ENCODE measurements around the gene CCDC12.

The CCDC12 gene

DNA sequence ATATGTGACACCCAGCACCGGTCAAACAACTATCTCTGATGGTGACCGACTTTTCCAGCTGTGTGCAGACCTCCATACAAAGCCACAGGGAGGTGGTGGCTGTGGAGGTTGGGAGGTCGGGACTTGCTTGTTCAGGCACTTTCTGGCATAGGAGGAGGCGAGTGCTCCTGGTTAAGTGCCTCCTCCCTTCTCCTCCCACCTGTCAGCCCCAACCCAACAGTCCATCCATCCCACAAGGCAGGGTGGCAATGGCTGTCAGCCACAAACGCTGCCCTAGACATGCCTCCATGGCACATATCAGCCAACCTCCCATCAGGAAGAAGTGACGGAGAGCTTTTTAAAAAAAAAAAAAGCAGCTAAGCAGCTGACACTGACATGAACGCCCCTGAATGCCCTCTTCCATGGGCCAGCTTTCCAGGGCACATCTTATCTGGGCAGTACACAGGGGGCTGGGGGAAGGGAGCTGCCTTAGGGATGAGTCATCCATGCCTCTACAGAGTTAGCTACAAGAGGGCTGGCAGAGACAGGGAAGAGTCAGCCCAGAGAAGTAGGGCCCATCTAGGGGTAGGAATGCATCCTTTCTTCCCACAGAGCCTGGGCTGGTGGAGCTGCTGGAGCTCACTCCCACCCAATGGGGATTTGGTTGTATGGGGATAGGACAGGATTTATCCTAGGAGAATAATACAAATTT is 41.2 kb downstream of the CCDC12 start:
- H3K36me3 ChIP-seq = peaks cover 6 to 38% (median 24%) of the 10 kb centered on the region in 3 donors
- peak; percentile 75 to 86 for TF ChIP-seq CTCF (IDR thresholded peaks at IDR 0.05)
- DNase-seq = peak; percentile 94 to 97
- H3K4me1 ChIP-seq = peaks cover 6 to 71% (median 67%) of the 10 kb centered on the region in 4 donors
- H3K27me3 ChIP-seq = no peaks in the 10 kb centered on the region
- no peaks in the 10 kb centered on the region for H3K9me3 ChIP-seq
- intact Hi-C loops (cut with DNase I; ENCODE audit: low total_unique reads) = no loop called here
- H3K4me3 ChIP-seq = no peak overlapping the region
- H3K27ac ChIP-seq = peak overlapping the region; percentile 80 to 85

DNA sequence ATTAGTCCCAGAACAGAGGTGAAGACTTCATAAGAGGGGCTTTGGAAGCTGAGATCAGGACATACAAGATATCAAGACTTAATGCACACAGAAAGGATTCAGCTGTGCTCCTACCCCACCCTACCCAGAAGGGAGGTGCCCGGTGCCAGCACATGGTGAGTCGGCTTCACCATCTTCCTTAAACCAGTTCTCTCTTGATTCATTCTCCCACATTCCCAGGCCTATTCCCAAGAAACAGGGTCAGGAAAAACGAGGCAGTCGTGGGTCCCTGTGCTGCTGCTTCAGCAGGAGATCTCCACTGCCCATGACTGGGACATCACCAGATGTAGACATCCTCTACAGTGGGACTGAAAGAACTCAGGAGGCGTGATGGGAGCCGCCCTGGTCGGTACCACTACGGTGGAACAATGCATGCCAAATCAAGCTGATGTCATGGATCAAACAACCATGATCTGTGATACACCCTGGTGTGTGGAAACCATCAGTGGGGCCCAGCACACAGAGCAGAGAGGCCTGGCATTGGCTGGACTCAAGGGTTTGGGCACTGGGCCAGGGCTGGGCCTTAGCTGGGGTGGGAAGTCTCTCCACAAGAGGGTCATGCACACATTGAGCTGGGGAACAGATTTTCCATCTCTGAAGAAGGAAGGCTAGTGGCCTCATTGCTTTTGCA is 41.9 kb downstream of the CCDC12 start:
- peaks cover 6 to 78% (median 73%) of the 10 kb centered on the region in 4 donors for H3K4me1 ChIP-seq
- no peak for TF ChIP-seq CTCF (IDR thresholded peaks at IDR 0.05)
- H3K27ac ChIP-seq = peak overlapping the region; percentile 80 to 85
- DNase-seq = peak in 1 of 2 donors; percentile 74
- peaks cover 6 to 31% (median 18%) of the 10 kb centered on the region in 3 donors for H3K36me3 ChIP-seq
- no peaks in the 10 kb centered on the region for H3K9me3 ChIP-seq
- H3K27me3 ChIP-seq = no peaks in the 10 kb centered on the region
- intact Hi-C loops (cut with DNase I; ENCODE audit: low total_unique reads) = no loop called here
- no peak overlapping the region for H3K4me3 ChIP-seq

DNA sequence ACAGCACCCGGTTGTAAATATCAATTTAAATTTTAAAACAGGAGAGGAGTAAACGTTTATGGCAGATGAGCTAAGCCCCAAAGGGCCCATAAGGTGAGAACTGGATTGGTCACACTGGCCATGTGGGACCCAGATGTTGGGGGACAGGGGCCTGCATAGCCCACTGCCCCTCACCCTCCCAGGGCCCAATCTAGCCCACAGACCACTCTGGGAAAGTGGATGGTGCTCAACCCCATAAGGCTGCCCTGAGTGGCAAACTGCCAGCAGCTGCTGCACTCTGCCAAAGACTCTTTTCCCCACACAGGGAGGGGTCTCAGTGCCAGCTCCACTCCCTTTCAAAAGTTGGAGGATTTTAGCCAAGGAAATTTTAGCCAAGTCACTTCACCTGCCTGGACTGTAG is 42.5 kb downstream of the CCDC12 start:
- Histone ChIP-seq H3K9me3 (no peaks in the 10 kb centered on the region), H3K4me3 (no peak overlapping the region), H3K4me1 (peaks cover 6 to 84% (median 78%) of the 10 kb centered on the region in 4 donors), H3K36me3 (peaks cover 6 to 25% (median 15%) of the 10 kb centered on the region in 3 donors), H3K27ac (peak overlapping the region; percentile 80 to 85), H3K27me3 (no peaks in the 10 kb centered on the region)
- intact Hi-C loops (cut with DNase I; ENCODE audit: low total_unique reads) = no loop called here
- DNase-seq = peak in 1 of 2 donors; percentile 72
- TF ChIP-seq CTCF (IDR thresholded peaks at IDR 0.05) = no peak

GRCh38 chr3:46933261-46933660 is 43.3 kb downstream of the CCDC12 start:
- Histone ChIP-seq H3K4me1 (peaks cover 6 to 92% (median 85%) of the 10 kb centered on the region in 4 donors), H3K27me3 (no peaks in the 10 kb centered on the region), H3K36me3 (peaks cover 6 to 17% (median 11%) of the 10 kb centered on the region in 3 donors), H3K4me3 (no peak overlapping the region), H3K27ac (peak overlapping the region; percentile 80 to 85), H3K9me3 (no peaks in the 10 kb centered on the region)
- peak in 1 of 2 donors; percentile 60 for DNase-seq
- TF ChIP-seq CTCF (IDR thresholded peaks at IDR 0.05) = no peak
- intact Hi-C loops (cut with DNase I; ENCODE audit: low total_unique reads) = no loop called here

DNA sequence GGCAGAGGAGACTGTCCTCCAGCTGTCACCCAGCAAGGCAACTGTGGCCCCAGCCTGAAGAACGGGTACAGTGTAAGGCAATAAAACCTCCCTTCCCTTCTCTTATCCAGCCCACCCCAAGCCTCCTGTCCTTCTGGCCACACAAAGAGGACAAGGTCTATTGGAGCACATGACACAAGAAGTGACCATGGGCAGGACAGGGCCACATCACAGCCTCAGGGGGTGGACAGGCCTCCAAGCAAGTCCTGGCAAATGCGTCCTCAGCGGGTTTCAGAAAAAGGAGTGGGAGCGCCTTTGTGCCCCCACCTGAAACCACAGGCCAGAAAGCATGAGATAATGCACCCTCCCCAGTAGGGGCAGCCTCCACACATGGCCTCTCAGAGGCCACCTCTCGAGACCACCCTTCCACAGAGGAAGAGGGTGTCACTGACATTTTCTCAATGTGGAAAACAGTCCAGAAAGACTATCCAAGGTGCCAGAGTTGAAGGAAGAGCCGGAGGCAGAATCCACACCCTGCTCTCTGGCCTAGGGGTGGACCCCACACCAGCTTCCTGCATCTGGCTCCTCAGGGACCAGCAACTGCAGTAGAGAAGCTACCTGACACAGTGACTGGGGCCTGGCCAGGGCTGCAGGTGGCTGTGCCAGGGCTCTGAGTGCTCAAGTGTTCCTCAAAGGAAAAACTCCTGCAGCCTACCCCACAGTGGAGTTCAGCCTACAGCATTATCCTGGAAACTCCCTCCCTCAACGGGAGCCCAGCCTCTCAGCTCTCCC is 43.9 kb downstream of the CCDC12 start:
- Histone ChIP-seq H3K36me3 (peaks cover under 1 to 11% (median 5%) of the 10 kb centered on the region in 3 donors), H3K9me3 (no peaks in the 10 kb centered on the region), H3K27me3 (no peaks in the 10 kb centered on the region), H3K4me3 (no peak overlapping the region), H3K27ac (peak overlapping the region; percentile 80 to 85), H3K4me1 (peaks cover 6 to 98% (median 92%) of the 10 kb centered on the region in 4 donors)
- DNase-seq = peak; percentile 13 to 52
- no peak for TF ChIP-seq CTCF (IDR thresholded peaks at IDR 0.05)
- intact Hi-C loops (cut with DNase I; ENCODE audit: low total_unique reads) = no loop called here

Measured in tibial artery (tissue), 4 donors.